Prostate gland (tissue), 2 donors: ENCODE measurements around the gene GRIK3. TPM values are rescaled to one million over a fixed set of nuclear protein-coding genes. Genes with fewer than 3 reads are reported as not detected.

Experiments used
- DNase-seq: peaks from one replicate; pipeline ENCODE4 v3.0.0-alpha.2; 2019; ENCODE audit warnings: low spot score
- H3K27ac ChIP-seq, 2 donors: fragments of 200-600 bp; sonication (generic); 2 replicates each; pipeline ENCODE4 v1.5.1; 2017 to 2019
- H3K27me3 ChIP-seq: fragments of 200-600 bp; sonication (generic); replicated peaks from 2 replicates; pipeline ENCODE4 v1.5.1; 2019; ENCODE audit not compliant: insufficient read depth
- H3K36me3 ChIP-seq, 2 donors: fragments of 200-600 bp; sonication (generic); 1 replicate in 1 of 2; 2 replicates in 1 of 2; pipeline versions ENCODE4 v1.5.1 to v1.8.1; 2017 to 2019
- H3K4me1 ChIP-seq: fragments of 200-600 bp; sonication (generic); replicated peaks from 2 replicates; pipeline ENCODE4 v1.5.1; 2019
- H3K4me3 ChIP-seq, 2 donors: fragments of 200-600 bp; sonication (generic); 2 replicates each; pipeline ENCODE4 v1.5.1; 2017 to 2019
- H3K9me3 ChIP-seq: fragments of 200-600 bp; sonication (generic); 2 replicates; pipeline ENCODE4 v1.5.1; 2017
- POLR2A ChIP-seq: fragments of 450-650 bp; IDR thresholded peaks from one replicate; pipeline ENCODE4 v1.6.1; 2016; ENCODE audit warnings: antibody characterized with exemption, mild to moderate bottlenecking
- POLR2AphosphoS5 ChIP-seq: sonication (generic); formaldehyde crosslinking; IDR thresholded peaks from one replicate; pipeline ENCODE4 v1.6.1; 2017; ENCODE audit warnings: antibody characterized with exemption
- WGBS: methylation state at CpG from one replicate; pipeline ENCODE4 v1.1.5; 2018; 5-methylcytosine and 5-hydroxymethylcytosine counted together
- intact Hi-C: fragments of 100-400 bp; cut with DNase I; formaldehyde crosslinking; loops from one replicate; pipeline ENCODE4 v1.14.2; 2022
- total RNA-seq, 2 donors: library from RNA; depleted of rRNA; stranded (reverse); fragments of >200 nt; gene quantifications; one replicate each; pipeline ENCODE4 v1.1.0, GENCODE V29; 2016
- TF ChIP-seq, protein P1 (sequence below), 4 experiments: fragments of 200-600 bp in 2 of 4; fragments of 450-650 bp in 2 of 4; sonication (generic) in 2 of 4; IDR thresholded peaks; 1 replicate in 3 of 4; 2 replicates in 1 of 4; pipeline ENCODE4 v1.5.1; 2016 to 2019; ENCODE audit warnings: antibody characterized with exemption in 4 of 4, mild to moderate bottlenecking in 2 of 4, moderate library complexity in 2 of 4

The GRIK3 gene
- total RNA-seq, 2 donors from 2014 or later = 0.36 to 5.9 TPM

DNA sequence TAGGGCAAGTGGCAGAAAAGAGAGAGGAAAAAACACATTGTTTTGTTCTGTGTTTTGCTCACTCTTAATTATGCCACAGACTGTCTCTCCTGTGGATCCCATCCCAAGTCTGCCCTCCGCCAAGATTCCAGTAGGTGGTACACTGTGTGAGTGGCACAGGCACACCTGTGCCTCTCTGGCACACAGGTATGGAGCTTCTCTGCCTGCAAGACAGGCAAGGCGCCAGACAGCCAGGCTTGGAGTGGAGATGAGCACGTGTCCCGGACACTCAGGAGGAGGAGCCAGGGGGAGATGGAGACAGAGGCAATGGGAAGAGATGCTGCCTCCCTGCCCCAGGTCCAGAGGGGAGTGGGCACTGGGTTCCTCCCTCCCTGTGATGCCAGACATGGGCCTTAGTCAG is 6.5 kb upstream of the GRIK3 start:
- Histone ChIP-seq H3K27me3 (peaks cover 44% of the 10 kb centered on the region), H3K36me3 (no peaks in the 10 kb centered on the region), H3K4me1 (no peaks in the 10 kb centered on the region), H3K27ac (no peak overlapping the region), H3K9me3 (no peaks in the 10 kb centered on the region), H3K4me3 (no peak overlapping the region)
- WGBS = 21% methylated on average over 4 of the region's 4 CpGs
- DNase-seq = no peak
- intact Hi-C loops = no loop called here
- TF ChIP-seq POLR2AphosphoS5 = no peak
- no peak for TF ChIP-seq POLR2A
- TF ChIP-seq, protein P1, sequence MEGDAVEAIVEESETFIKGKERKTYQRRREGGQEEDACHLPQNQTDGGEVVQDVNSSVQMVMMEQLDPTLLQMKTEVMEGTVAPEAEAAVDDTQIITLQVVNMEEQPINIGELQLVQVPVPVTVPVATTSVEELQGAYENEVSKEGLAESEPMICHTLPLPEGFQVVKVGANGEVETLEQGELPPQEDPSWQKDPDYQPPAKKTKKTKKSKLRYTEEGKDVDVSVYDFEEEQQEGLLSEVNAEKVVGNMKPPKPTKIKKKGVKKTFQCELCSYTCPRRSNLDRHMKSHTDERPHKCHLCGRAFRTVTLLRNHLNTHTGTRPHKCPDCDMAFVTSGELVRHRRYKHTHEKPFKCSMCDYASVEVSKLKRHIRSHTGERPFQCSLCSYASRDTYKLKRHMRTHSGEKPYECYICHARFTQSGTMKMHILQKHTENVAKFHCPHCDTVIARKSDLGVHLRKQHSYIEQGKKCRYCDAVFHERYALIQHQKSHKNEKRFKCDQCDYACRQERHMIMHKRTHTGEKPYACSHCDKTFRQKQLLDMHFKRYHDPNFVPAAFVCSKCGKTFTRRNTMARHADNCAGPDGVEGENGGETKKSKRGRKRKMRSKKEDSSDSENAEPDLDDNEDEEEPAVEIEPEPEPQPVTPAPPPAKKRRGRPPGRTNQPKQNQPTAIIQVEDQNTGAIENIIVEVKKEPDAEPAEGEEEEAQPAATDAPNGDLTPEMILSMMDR (IDR thresholded peaks at IDR 0.05) = no peak

- TF ChIP-seq POLR2AphosphoS5 = no peak
- WGBS = 11% methylated on average over 3 of the region's 3 CpGs
- H3K27me3 ChIP-seq = peaks cover 47% of the 10 kb centered on the region
- H3K9me3 ChIP-seq = no peaks in the 10 kb centered on the region
- H3K27ac ChIP-seq = no peak overlapping the region
- intact Hi-C loops = no loop called here
- DNase-seq = no peak
- no peak overlapping the region for H3K4me3 ChIP-seq
- no peaks in the 10 kb centered on the region for H3K36me3 ChIP-seq
- no peaks in the 10 kb centered on the region for H3K4me1 ChIP-seq
These were observed 5.9 kb upstream of the GRIK3 start for GRCh38 chr1:37040261-37040660.

GRCh38 chr1:37038227-37039093 is 4.1 kb upstream of the GRIK3 start:
- Histone ChIP-seq H3K27me3 (peaks cover 47% of the 10 kb centered on the region), H3K27ac (no peak overlapping the region), H3K4me1 (no peaks in the 10 kb centered on the region), H3K9me3 (no peaks in the 10 kb centered on the region), H3K36me3 (no peaks in the 10 kb centered on the region), H3K4me3 (no peak overlapping the region)
- intact Hi-C loops = no loop called here
- 19% methylated on average over 13 of the region's 16 CpGs for WGBS
- no peak for DNase-seq
- TF ChIP-seq POLR2A = no peak
- TF ChIP-seq, protein P1 (IDR thresholded peaks at IDR 0.05) = no peak
- TF ChIP-seq POLR2AphosphoS5 = no peak

GRCh38 chr1:37037690-37038089 is 3.4 kb upstream of the GRIK3 start:
- intact Hi-C loops = no loop called here
- Histone ChIP-seq H3K4me1 (no peaks in the 10 kb centered on the region), H3K27me3 (peaks cover 48% of the 10 kb centered on the region), H3K4me3 (no peak overlapping the region), H3K27ac (no peak overlapping the region), H3K36me3 (no peaks in the 10 kb centered on the region), H3K9me3 (no peaks in the 10 kb centered on the region)
- no peak for TF ChIP-seq POLR2AphosphoS5
- TF ChIP-seq POLR2A = no peak
- TF ChIP-seq, protein P1 (IDR thresholded peaks at IDR 0.05) = no peak
- no peak for DNase-seq
- 9% methylated on average over 15 of the region's 15 CpGs for WGBS

GRCh38 chr1:37036667-37037053 is 2.3 kb upstream of the GRIK3 start:
- intact Hi-C loops = no loop called here
- H3K9me3 ChIP-seq = no peaks in the 10 kb centered on the region
- H3K4me1 ChIP-seq = no peaks in the 10 kb centered on the region
- no peaks in the 10 kb centered on the region for H3K36me3 ChIP-seq
- peaks cover 56% of the 10 kb centered on the region for H3K27me3 ChIP-seq
- no peak for DNase-seq
- H3K4me3 ChIP-seq = no peak overlapping the region
- WGBS = 15% methylated on average over 13 of the region's 13 CpGs
- TF ChIP-seq POLR2A = no peak
- no peak for TF ChIP-seq POLR2AphosphoS5
- TF ChIP-seq, protein P1 (IDR thresholded peaks at IDR 0.05) = no peak
- no peak overlapping the region for H3K27ac ChIP-seq
